IPS-20b (cell line): Measurements from ENCODE around the gene NOSTRIN.
"Not testable (repeated sequence)": the region's sequence is repeated elsewhere in the genome, so short reads cannot be mapped to it uniquely, and the experiment has no call there.

Experiments used
- H3K27ac ChIP-seq: one replicate; pipeline ENCODE4 v1.5.1; 2013; ENCODE audit warnings: low read length
- H3K27me3 ChIP-seq: 2 replicates; pipeline ENCODE4 v1.6.1; 2013; ENCODE audit warnings: mild to moderate bottlenecking, low read length, inconsistent platforms; ENCODE audit not compliant: insufficient read depth
- H3K36me3 ChIP-seq: 2 replicates; pipeline ENCODE4 v1.6.1; 2013; ENCODE audit warnings: low read depth, mild to moderate bottlenecking, inconsistent platforms, low read length, moderate library complexity; ENCODE audit not compliant: insufficient read depth
- H3K4me1 ChIP-seq: 2 replicates; pipeline ENCODE4 v1.6.1; 2013; ENCODE audit warnings: mild to moderate bottlenecking, control low read depth, inconsistent platforms, low read length, moderate library complexity; ENCODE audit not compliant: insufficient read depth
- H3K4me3 ChIP-seq: 2 replicates; pipeline ENCODE4 v1.5.1; 2013; ENCODE audit warnings: mild to moderate bottlenecking, low read length, inconsistent platforms
- H3K9ac ChIP-seq: 2 replicates; pipeline ENCODE4 v1.6.1; 2013; ENCODE audit warnings: low read depth, mild to moderate bottlenecking, inconsistent platforms, low read length, moderate library complexity
- H3K9me3 ChIP-seq: 2 replicates; pipeline ENCODE4 v1.6.1; 2013; ENCODE audit warnings: mild to moderate bottlenecking, low read depth, low read length, inconsistent platforms; ENCODE audit not compliant: insufficient read depth

Gene NOSTRIN

GRCh38 chr2:168855601-168856000 lies 53.2 kb downstream of the NOSTRIN start:
- no peak overlapping the region for H3K27ac ChIP-seq

GRCh38 chr2:168858146-168858545 lies 55.7 kb downstream of the NOSTRIN start:
- Histone ChIP-seq H3K9me3 (no peaks in the 10 kb centered on the region), H3K36me3 (peaks cover 9% of the 10 kb centered on the region; the same call in 1 of the 2 replicates), H3K27me3 (no peaks in the 10 kb centered on the region), H3K4me1 (no peaks in the 10 kb centered on the region), H3K9ac (no peak overlapping the region), H3K27ac (no peak overlapping the region), H3K4me3 (no peak overlapping the region)

More at GRCh38 chr2:168855601-168856000, 53.2 kb downstream of the NOSTRIN start:
- Histone ChIP-seq H3K4me1 (no peaks in the 10 kb centered on the region), H3K9ac (no peak overlapping the region), H3K27me3 (no peaks in the 10 kb centered on the region), H3K4me3 (no peak overlapping the region), H3K36me3 (peaks cover 14% of the 10 kb centered on the region), H3K9me3 (no peaks in the 10 kb centered on the region)

GRCh38 chr2:168867164-168867563 lies 64.7 kb downstream of the NOSTRIN start:
- not testable (repeated sequence) for H3K27me3 ChIP-seq, H3K4me1 ChIP-seq, H3K27ac ChIP-seq, H3K9ac ChIP-seq, H3K4me3 ChIP-seq, H3K9me3 ChIP-seq
- H3K36me3 ChIP-seq, result peaks cover 28% of the 10 kb centered on the region

GRCh38 chr2:168870369-168870768 lies 67.9 kb downstream of the NOSTRIN start:
- not testable (repeated sequence) for H3K27ac ChIP-seq, H3K4me1 ChIP-seq, H3K9me3 ChIP-seq, H3K4me3 ChIP-seq, H3K27me3 ChIP-seq, H3K9ac ChIP-seq
- peaks cover 36% of the 10 kb centered on the region; the same call in 1 of the 2 replicates for H3K36me3 ChIP-seq

- not testable (repeated sequence) for H3K4me1 ChIP-seq, H3K9me3 ChIP-seq, H3K4me3 ChIP-seq, H3K9ac ChIP-seq, H3K27me3 ChIP-seq, H3K27ac ChIP-seq
- H3K36me3 ChIP-seq, result peaks cover 38% of the 10 kb centered on the region; the same call in 1 of the 2 replicates
These were observed 68.4 kb downstream of the NOSTRIN start for GRCh38 chr2:168870824-168871223.

- no peak overlapping the region for H3K9ac ChIP-seq
- H3K36me3 ChIP-seq, result peaks cover 38% of the 10 kb centered on the region; the same call in 1 of the 2 replicates
- H3K27ac ChIP-seq, result no peak overlapping the region
- H3K27me3 ChIP-seq, result no peaks in the 10 kb centered on the region
- peaks cover 13% of the 10 kb centered on the region; the same call in 1 of the 2 replicates for H3K4me1 ChIP-seq
- H3K4me3 ChIP-seq, result no peak overlapping the region
- H3K9me3 ChIP-seq, result no peaks in the 10 kb centered on the region
These were observed 72.1 kb downstream of the NOSTRIN start for GRCh38 chr2:168874368-168875054.

- H3K27ac ChIP-seq, H3K9ac ChIP-seq, H3K9me3 ChIP-seq, H3K27me3 ChIP-seq, H3K4me1 ChIP-seq, H3K4me3 ChIP-seq: not testable (repeated sequence)
- H3K36me3 ChIP-seq, result peaks cover 26% of the 10 kb centered on the region
These were observed 79.7 kb downstream of the NOSTRIN start for GRCh38 chr2:168882163-168882562.

GRCh38 chr2:168884975-168885374 lies 82.5 kb downstream of the NOSTRIN start:
- no peaks in the 10 kb centered on the region for H3K9me3 ChIP-seq
- H3K4me3 ChIP-seq, result no peak overlapping the region
- H3K9ac ChIP-seq, result no peak overlapping the region
- no peak overlapping the region for H3K27ac ChIP-seq
- peaks cover 39% of the 10 kb centered on the region for H3K36me3 ChIP-seq
- peaks cover 6% of the 10 kb centered on the region; the same call in 1 of the 2 replicates for H3K4me1 ChIP-seq
- H3K27me3 ChIP-seq, result no peaks in the 10 kb centered on the region

GRCh38 chr2:168889635-168890005 lies 87.2 kb downstream of the NOSTRIN start:
- Histone ChIP-seq H3K4me3 (peak overlapping the region; percentile 84), H3K27me3 (peaks cover 16% of the 10 kb centered on the region), H3K4me1 (peaks cover 10% of the 10 kb centered on the region; the same call in 1 of the 2 replicates), H3K9ac (peak overlapping the region; percentile 81), H3K27ac (peak overlapping the region; percentile 2), H3K36me3 (peaks cover 32% of the 10 kb centered on the region), H3K9me3 (no peaks in the 10 kb centered on the region)

GRCh38 chr2:168890006-168890782 lies 87.8 kb downstream of the NOSTRIN start, which contains the start of gene SPC25:
TSS of gene SPC25 (minus strand) at chr2:168890430. CDS start at chr2:168889519, 911 bp downstream.
- no peaks in the 10 kb centered on the region for H3K9me3 ChIP-seq
- peak within 1 kb of the TSS; percentile 2 for H3K27ac ChIP-seq
- H3K36me3 ChIP-seq, result peaks cover 28% of the 10 kb centered on the region
- H3K9ac ChIP-seq, result peak within 1 kb of the TSS; percentile 81
- H3K4me3 ChIP-seq, result peak within 1 kb of the TSS; percentile 84
- peaks cover 10% of the 10 kb centered on the region; the same call in 1 of the 2 replicates for H3K4me1 ChIP-seq
- peaks cover 16% of the 10 kb centered on the region for H3K27me3 ChIP-seq

- no peak overlapping the region for H3K9ac ChIP-seq
- no peaks in the 10 kb centered on the region for H3K9me3 ChIP-seq
- peaks cover 16% of the 10 kb centered on the region for H3K27me3 ChIP-seq
These were observed 89.9 kb downstream of the NOSTRIN start for GRCh38 chr2:168892327-168892726.

GRCh38 chr2:168894101-168894500 lies 91.7 kb downstream of the NOSTRIN start:
- Histone ChIP-seq H3K4me3 (no peak overlapping the region), H3K9ac (no peak overlapping the region), H3K4me1 (peaks cover 9% of the 10 kb centered on the region; the same call in 1 of the 2 replicates), H3K27ac (no peak overlapping the region), H3K27me3 (peaks cover 16% of the 10 kb centered on the region), H3K9me3 (no peaks in the 10 kb centered on the region), H3K36me3 (no peaks in the 10 kb centered on the region)

More at GRCh38 chr2:168892327-168892726, 89.9 kb downstream of the NOSTRIN start:
- Histone ChIP-seq H3K27ac (no peak overlapping the region), H3K4me3 (no peak overlapping the region), H3K36me3 (peaks cover 12% of the 10 kb centered on the region), H3K4me1 (peaks cover 10% of the 10 kb centered on the region; the same call in 1 of the 2 replicates)
